ENCODE data around the gene USP46. TPM values are rescaled to one million over a fixed set of nuclear protein-coding genes. Genes with fewer than 3 reads are reported as not detected.
A peak's percentile ranks its signal among the peaks of the same experiment; 100 is the strongest.

Gene USP46, protein sequence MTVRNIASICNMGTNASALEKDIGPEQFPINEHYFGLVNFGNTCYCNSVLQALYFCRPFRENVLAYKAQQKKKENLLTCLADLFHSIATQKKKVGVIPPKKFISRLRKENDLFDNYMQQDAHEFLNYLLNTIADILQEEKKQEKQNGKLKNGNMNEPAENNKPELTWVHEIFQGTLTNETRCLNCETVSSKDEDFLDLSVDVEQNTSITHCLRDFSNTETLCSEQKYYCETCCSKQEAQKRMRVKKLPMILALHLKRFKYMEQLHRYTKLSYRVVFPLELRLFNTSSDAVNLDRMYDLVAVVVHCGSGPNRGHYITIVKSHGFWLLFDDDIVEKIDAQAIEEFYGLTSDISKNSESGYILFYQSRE
- 14.7 and 17.2 TPM in 2 replicates for total RNA-seq

DNA sequence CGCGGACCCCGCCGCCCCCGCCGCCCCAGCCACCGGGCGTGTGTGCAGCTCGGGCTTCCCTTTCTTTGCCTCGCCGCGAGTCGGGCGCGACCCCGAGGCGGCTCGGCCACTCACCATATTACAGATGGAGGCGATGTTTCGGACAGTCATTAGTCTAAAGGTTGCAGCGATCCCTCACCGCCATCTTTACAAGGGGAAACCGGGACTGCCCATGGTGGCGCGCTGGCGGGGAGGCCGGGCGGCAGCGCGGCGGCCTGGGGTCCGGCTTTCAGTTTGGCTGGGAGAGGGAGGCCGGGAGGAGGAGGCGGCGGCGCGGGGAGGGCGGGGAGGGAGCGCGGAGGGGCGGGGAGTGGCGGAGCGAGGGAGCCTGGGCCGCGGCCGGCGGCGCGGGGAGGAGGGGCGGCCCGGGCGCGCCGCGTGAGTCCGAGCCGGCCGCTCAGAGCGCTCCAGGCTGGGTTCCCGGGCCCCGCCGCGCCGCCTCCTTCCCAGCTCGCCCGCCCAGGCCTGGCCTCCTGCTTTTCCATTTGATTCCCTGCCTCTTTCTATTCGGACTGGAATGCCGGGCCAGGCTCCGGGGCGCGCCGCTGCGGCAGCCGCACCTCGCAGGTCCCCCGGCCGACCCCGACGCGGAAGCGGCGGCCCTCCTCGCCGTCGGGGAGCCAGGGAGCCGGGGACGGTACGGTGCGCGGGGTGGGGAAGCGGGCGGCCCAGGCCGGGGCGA, at the start of gene USP46:
Gene USP46, minus strand, starts transcription at position 301 of the 721 bp plus-strand sequence. Its CDS starts 151 bp downstream, at position 150.
- FAIRE-seq (no peak), DNase-seq (ENCODE audit: low read depth) (peak; percentile 38)
- H3K27me3 ChIP-seq (ENCODE audit: control insufficient read depth, insufficient read depth, low read length) = no peaks in the 10 kb centered on the region
- TF ChIP-seq, protein P1, sequence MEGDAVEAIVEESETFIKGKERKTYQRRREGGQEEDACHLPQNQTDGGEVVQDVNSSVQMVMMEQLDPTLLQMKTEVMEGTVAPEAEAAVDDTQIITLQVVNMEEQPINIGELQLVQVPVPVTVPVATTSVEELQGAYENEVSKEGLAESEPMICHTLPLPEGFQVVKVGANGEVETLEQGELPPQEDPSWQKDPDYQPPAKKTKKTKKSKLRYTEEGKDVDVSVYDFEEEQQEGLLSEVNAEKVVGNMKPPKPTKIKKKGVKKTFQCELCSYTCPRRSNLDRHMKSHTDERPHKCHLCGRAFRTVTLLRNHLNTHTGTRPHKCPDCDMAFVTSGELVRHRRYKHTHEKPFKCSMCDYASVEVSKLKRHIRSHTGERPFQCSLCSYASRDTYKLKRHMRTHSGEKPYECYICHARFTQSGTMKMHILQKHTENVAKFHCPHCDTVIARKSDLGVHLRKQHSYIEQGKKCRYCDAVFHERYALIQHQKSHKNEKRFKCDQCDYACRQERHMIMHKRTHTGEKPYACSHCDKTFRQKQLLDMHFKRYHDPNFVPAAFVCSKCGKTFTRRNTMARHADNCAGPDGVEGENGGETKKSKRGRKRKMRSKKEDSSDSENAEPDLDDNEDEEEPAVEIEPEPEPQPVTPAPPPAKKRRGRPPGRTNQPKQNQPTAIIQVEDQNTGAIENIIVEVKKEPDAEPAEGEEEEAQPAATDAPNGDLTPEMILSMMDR (IDR thresholded peaks at IDR 0.05; ENCODE audit: insufficient read depth, low read length, severe bottlenecking) = no peak
- H3K36me3 ChIP-seq (ENCODE audit: control insufficient read depth, insufficient read depth, low read length) = no peaks in the 10 kb centered on the region
- H3K4me3 ChIP-seq (ENCODE audit: low read depth, low read length) = peak within 1 kb of the TSS; percentile 76

DNA sequence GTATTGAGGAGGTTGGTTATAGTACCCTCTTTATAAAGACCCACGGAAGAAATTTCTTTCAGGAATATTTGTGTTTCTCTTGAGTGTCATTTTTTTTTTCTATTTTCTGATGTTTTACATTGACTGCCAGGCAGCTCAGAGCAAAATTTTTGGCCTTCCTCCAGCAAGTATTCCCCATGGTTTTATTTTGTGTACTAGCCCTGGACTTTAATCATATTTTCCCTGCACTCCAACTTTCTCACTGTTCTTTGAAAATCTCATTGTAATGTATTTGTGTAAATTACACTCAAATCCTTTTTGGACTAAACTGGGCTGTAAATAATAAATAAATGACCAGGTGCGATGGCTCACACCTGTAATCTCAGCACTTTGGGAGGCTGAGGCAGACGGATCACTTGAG, 45.6 kb upstream of the USP46 start:
- H3K36me3 ChIP-seq (ENCODE audit: control insufficient read depth, insufficient read depth, low read length) = no peaks in the 10 kb centered on the region
- DNase-seq (ENCODE audit: low read depth) (no peak), FAIRE-seq (no peak)
- no peaks in the 10 kb centered on the region for H3K27me3 ChIP-seq (ENCODE audit: control insufficient read depth, insufficient read depth, low read length)
- H3K4me3 ChIP-seq (ENCODE audit: low read depth, low read length) = no peak overlapping the region
- TF ChIP-seq, protein P1 (IDR thresholded peaks at IDR 0.05; ENCODE audit: insufficient read depth, low read length, severe bottlenecking) = no peak

DNA sequence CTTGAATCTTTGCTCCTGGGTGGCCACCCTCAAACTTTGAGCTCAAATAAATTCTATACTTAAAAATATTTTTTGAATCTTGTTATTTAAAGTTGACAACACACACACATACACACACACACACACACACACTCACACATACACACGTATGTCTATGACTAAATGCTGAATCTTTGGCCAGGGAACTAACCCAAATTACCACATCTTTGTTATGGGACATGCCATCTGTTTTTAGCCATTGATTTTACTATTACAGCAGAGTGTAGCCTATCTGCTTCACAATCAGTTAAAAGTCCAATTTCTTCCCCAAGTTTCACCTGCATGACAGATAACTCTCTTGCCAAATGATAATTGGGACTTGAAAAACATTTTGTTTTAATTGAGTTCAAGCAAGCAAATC, 45.0 kb upstream of the USP46 start:
- H3K27me3 ChIP-seq (ENCODE audit: control insufficient read depth, insufficient read depth, low read length) = no peaks in the 10 kb centered on the region
- DNase-seq (ENCODE audit: low read depth) (peak; percentile 15), FAIRE-seq (no peak)
- H3K4me3 ChIP-seq (ENCODE audit: low read depth, low read length) = no peak overlapping the region
- TF ChIP-seq, protein P1 (IDR thresholded peaks at IDR 0.05; ENCODE audit: insufficient read depth, low read length, severe bottlenecking) = no peak
- H3K36me3 ChIP-seq (ENCODE audit: control insufficient read depth, insufficient read depth, low read length) = no peaks in the 10 kb centered on the region

DNA sequence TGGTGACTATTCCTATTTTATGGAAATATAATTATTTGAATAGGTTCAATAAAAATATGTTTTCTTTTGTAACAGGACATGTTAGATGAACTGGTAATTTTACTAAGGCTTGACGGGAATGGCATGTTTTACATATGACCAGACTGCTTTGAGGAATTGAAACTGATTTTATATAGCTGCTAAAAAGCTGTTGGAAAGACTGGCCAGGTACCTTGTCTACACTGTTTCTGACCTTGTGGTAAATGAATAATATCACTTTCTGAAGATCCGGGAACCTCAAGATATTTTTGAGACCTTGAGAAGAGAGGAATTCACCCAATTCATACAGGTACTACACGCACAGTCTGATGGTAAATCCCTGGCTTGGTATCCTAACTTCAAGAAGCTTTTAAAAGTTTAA, 42.1 kb upstream of the USP46 start:
- TF ChIP-seq, protein P1 (IDR thresholded peaks at IDR 0.05; ENCODE audit: insufficient read depth, low read length, severe bottlenecking) = no peak
- DNase-seq (ENCODE audit: low read depth) (no peak), FAIRE-seq (no peak)
- no peaks in the 10 kb centered on the region for H3K36me3 ChIP-seq (ENCODE audit: control insufficient read depth, insufficient read depth, low read length)
- H3K27me3 ChIP-seq (ENCODE audit: control insufficient read depth, insufficient read depth, low read length) = no peaks in the 10 kb centered on the region
- no peak overlapping the region for H3K4me3 ChIP-seq (ENCODE audit: low read depth, low read length)

DNA sequence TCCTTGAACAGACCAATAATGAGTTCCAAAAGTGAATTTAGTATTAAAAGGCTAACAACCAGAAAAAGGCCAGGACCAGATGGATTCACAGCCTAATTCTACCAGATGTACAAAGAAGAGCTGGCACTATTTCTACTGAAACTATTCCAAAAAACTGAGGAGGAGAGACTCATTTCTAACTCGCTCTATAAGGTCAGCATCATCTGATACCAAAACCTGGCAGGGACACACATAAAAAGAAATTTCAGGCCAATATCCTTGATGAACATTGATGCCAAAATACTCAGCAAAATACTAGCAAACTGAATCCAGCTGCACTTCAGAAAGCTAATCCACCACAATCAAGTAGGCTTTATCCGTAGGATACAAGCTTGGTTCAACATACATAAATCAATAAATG, 35.8 kb upstream of the USP46 start:
- no peaks in the 10 kb centered on the region for H3K27me3 ChIP-seq (ENCODE audit: control insufficient read depth, insufficient read depth, low read length)
- H3K36me3 ChIP-seq (ENCODE audit: control insufficient read depth, insufficient read depth, low read length) = no peaks in the 10 kb centered on the region
- no peak overlapping the region for H3K4me3 ChIP-seq (ENCODE audit: low read depth, low read length)
- TF ChIP-seq, protein P1 (IDR thresholded peaks at IDR 0.05; ENCODE audit: insufficient read depth, low read length, severe bottlenecking) = no peak
- DNase-seq (ENCODE audit: low read depth) (no peak), FAIRE-seq (no peak)

Data from bronchial epithelial cell (primary cell).